Glomerular visceral epithelial cell (primary cell): ENCODE data around the gene ROMO1.
"Not testable (repeated sequence)": the region's sequence is repeated elsewhere in the genome, so short reads cannot be mapped to it uniquely, and the experiment has no call there.

Experiments
- DNase-seq: peaks from one replicate; pipeline ENCODE4 v3.0.0-alpha.2; 2016; ENCODE audit errors: extremely low spot score

ROMO1 gene

DNA sequence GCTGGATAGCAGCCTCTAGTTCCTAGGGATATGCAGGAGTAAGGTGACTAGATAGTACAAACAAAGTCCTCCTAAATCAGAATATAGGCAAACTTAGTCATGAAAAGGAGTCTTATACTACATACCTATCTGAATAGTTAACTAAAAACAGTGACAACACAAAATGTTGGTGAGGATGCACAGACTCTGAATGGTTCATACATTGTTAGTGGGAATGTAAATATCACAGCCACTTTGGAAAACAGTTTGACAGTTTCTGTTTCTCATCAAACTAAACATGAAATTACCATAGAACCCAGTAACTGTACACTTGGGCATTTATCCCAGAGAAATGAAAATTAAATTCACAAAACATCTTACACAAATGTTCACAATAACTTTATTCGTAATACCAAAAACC is 17.2 kb upstream of the ROMO1 start:
- DNase-seq = no peak

DNA sequence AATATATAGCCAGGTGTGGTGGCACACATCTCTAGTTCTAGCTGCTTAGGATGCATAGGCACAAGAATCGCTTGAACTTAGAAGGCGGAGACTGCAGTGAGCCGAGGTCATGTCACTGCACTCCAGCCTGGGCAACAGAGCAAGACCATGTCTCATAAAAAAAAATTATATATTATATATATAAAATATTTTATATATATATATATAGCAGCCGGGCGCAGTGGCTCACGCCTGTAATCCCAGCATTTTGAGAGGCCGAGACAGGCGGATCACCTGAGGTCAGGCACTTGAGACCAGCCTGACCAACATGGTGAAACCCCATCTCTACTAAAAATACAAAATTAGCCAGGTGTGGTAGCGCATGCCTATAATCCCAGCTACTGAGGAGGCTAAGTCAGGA is 13.8 kb upstream of the ROMO1 start:
- not testable (repeated sequence) for DNase-seq

DNA sequence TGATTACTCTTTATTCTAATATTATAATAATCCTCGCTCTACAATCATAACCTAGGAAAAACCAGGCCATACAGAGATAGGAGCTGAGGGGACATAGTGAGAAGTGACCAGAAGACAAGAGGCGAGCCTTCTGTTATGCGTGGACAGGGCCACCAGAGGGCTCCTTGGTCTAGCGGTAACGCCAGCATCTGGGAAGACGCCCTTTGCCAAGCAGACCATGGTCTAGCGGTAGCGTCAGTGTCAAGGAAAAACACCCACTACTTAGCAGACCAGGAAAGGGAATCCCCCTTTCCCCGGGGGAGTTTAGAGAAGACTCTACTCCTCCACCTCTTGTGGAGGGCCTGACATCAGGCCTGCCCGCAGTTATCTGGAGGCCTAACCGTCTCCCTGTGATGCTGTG is 12.3 kb upstream of the ROMO1 start:
- DNase-seq = not testable (repeated sequence)

DNA sequence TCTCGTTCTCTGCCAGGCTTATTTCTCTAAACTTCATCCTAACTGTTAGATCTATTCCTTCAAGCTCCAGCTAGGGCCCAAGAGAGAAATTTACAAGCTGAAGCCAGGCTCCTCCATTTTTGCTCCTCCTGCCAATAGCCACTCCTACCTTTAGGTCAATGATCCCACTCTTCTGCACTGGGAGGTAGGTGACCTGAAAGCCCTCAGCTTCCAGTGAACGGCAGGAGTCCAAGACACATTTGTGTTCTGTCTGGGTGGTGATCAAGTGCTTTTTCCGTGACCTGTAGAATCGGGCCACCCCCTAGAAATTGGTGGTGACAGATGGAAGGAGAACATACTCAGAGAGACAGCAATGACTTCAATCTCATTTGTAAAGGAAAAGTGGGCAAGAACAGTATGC is 8.9 kb upstream of the ROMO1 start:
- DNase-seq = no peak

DNA sequence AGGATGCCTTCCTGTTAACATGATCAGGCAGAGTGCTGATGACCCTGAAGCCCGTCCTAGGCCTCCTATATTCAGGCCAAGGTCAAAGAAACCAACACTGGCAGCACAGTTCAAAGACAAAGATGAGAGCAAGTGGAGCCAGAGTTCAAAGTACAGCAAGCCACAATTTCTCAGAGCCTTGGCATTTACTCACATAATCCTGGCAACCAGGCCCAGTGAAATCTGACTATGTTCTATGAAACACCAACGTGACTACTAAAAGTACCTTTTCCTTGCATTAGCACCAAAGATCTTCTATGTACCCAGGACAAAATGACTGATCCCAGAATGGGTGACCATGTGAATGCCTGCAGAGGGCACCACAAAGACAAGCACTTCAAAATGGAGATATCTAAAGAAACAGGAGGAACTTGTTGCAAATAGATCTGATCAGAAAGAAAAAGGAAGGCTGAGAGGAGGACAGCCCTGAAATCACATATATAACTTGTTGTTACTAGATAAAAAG is 3.9 kb upstream of the ROMO1 start:
- no peak for DNase-seq

DNA sequence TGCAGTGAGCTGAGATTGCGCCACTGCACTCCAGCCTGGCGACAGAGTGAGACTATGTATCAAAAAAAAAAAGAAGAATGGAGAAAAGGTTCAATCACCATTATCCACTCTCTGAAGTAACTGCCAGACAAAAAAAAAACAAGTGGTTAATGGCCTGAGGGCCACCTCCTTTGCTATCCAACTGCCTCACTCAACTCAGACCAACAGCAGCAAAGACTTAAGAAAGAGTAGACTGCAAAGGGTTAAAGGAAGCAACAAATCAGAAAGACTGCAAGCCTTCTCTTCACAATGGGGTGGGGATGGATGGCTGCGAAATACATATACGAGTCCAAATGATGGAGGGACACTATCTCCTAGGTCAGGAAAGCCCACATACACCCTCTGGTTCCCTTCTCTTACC is 3.2 kb upstream of the ROMO1 start:
- DNase-seq = no peak

DNA sequence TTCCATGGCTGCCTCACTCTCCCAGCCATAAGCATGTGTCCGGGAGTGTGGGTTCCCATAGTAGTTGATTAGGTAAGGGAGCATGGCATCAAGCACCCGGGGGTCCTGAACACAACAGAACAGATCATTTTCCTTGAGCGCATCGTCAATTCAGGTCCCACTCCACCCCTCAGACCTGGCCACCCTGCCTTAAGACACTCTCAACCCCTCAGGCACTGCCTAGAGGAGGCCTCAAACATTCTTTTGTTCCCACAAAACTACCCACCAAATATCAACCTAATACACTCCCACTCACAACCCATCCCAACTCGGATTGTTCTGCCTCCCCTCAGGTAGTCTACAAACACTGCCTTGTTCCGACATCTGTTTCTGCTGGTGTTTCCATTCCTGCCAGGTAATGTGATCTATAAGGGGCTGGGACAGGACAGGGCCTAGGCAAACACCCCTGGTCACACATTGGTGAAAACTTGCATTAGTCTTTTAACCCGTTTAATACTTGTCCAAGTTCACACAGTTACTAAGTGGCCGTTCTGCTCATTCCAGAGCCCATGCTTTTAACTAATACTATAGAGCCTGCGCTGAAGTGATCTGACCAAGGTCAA is 1.4 kb upstream of the ROMO1 start:
- DNase-seq = no peak

DNA sequence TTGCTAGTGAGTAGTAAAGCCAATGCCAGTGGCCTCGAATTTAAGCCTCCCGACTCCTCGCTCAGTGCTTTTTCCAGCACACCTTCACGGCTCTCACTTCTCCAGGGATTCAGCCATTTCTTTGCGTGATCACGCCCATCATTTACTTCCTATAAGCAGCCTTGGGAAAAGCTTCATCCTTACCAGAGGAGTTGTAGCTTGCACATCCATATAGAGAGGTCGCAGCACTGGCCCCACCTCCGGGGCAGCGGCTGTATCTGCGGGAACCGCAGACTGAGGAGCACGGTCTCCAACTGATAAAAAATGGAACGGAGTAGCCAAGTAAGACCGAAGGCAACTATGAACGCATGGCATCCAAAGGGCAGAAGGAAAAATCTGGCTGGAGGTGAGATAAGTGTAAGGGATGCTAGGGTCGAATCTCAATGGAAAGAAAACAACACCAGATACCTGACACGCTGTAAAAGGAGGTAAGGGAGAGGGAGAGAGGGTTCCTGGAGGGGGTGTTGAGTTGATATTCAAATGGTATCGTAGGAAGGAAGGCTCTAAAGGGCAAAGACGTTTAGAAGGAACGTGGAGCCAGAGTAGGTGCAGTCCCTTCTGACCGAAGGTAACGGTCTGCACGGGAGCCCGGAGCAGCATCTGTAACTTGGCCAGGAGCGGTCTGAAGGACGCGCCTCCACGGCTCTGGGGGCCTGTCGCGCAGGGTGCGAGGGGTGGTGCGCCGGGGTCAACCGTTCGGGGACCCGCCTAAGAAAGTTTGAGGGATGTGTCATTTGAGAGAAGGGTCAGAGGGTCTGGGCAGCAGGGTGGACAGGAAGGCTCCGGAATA is 693 bp upstream of the ROMO1 start:
- DNase-seq = peak; percentile 33

DNA sequence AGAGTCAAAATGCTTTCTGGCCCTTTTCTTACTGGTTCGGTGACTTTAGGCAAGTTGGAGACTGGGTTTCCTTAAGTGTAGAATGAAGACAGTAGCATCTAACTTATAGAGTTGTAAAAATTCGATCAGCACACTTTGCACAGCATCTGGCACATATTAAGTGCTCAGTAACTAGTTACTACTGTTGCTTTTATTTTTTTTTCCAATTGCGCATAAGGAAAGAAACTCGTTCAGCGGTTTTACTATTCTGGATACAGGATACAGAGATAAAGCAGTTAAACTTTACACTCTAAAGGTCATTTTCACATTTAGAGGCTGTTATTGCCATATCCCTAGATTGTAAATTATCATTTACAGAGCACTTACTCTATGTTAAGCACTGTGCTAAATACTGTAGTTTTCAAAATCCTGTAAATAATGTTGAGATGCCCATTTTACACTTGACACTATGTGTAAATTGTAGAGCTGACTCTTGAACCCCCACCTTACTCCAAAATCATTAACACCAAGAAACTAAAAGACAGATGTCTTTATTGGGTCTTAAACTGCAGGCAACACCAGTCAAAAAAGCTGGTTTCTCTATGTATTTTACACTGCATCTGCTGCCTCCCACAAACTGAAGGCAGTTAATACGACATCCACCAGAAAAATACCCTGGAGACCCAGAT is 886 bp downstream of the ROMO1 start:
- peak; percentile 30 for DNase-seq

DNA sequence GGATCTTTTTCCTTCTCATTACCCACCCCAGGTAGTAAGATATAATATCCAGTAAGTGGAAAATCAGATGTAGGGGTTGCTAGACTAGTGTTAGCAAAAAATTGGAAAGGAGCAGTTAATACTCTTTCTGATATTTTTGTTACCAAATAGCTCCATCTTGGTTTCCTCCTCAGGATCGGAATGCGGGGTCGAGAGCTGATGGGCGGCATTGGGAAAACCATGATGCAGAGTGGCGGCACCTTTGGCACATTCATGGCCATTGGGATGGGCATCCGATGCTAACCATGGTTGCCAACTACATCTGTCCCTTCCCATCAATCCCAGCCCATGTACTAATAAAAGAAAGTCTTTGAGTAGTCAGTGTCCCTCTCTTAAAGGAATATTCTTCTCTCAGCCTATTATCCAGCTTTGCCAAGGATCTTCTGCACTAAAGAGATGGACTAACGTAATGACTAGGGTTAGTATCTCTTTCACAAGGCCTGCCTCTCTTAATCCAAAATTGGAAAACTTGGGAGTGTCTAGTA is 1.5 kb downstream of the ROMO1 start:
- DNase-seq = peak; percentile 34

DNA sequence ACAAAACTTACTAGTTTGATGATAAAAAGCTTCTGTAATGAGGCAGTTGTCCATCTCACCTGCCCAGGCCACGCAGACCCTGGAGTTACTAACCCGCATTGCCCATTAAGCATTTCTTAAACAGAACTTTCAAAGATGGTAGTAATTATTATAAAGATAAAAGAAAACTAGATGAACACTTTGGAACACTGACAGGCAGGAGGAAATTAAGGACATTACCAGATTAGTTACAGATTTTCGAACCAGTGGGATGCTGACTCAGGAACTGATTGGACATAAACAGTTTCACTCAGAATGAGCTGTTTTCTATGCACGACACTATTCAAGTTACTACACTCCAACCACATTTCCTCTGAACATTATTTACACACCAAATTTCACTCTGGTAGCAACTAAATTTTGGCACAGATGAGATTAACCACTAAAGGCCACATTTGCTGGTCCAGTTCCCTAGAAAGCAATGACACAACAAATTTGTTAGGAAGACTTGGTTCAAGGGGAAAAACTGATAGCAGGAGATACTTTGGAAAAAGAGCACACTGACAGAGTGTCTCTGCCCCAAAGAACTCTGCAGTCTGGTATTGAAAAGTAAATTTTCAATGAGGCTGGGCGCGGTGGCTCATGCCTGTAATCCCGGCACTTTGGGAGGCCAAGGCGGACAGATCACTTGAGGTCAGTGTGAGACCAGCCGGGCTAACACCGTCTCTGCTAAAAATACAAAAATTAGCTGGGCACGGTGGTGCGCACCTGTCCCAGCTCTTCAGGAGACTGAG is 3.0 kb downstream of the ROMO1 start:
- DNase-seq = peak; percentile 28

DNA sequence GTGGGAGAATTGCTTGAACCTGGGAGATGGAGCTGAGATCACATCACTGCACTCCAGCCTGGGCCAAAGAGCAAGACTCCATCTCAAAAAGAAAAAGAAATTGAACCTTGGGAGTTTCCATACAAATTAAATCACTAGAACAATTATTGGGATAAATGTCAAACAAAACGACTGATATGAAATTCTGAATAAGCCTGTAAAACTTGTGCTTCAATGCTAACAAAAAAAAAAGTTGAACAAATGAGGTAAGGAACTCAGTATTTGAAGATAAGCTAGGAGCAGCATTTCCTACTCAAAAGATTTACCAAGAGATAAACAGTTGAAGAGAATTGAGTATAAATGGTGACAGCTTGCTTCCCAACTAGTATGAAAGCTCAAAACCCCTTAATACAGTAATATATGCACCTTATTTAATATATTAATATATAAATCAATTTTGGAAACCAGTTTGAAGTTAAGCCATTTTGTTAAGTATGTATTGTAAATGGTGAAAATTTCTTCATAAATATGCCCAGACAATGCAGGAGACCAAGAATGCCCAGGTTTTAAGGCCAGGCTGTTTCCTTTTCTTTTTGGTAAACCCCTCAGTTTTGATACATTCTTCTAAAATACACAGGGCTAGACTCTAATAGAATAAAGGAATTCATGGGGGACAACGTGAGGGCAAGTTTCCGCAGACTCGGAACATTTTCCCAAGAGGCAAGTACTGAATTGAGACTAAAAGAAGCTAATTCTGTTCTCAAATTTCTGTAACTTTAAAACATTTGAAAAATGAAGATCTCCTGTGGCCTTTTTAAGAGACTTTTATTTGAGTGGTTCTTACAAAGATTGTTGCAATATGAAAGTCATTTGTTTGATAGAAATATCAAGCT is 3.9 kb downstream of the ROMO1 start:
- DNase-seq = no peak

DNA sequence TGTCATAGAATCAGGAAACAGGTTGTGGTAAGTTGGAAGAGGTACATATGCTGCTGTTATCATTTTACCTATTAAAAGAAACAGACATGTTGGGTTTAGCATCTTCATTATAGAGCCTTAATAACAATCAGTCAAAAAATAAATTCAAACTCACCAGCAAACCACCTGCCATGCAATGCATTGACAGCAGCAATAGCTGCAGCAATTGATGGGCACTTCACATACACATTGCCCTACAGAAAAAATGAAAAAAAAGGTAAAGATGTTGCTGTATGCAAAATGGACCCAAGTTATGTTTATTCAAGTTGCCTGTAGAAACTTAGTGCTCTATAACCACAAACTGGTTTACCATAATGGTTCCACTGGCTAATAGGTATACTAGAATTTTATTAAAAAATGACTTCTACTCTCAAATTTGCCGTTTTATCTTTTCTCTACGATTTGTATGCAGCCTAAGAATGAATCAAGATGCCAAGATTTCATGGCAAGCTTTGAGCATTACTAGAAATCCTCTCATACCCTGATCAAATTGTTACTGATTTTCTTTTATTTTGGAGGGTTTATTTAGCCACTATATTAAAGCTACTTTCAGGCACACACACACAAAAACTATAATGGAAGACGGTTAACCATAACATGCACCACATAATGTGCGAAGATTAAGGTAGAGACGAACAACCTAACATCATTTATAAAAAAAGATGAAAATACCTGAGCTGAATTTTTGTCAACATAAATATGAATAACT is 5.5 kb downstream of the ROMO1 start:
- DNase-seq = no peak

DNA sequence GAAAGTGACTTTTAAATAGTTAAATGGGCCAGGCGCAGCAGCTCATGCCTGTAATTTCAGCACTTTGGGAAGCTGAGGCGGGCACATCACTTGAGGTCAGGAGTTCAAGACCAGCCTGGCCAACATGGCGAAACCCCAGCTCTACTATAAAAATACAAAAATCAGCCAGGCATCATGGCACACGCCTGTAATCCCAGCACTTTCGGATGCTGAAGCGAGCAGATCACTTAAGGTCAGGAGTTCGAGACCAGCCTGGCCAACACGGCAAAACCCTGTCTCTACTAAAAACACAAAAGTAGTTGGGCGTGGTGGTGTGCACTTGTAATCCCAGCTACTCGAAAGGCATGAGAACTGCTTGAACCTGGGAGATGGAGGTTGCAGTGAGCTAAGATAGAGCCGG is 6.7 kb downstream of the ROMO1 start:
- not testable (repeated sequence) for DNase-seq

DNA sequence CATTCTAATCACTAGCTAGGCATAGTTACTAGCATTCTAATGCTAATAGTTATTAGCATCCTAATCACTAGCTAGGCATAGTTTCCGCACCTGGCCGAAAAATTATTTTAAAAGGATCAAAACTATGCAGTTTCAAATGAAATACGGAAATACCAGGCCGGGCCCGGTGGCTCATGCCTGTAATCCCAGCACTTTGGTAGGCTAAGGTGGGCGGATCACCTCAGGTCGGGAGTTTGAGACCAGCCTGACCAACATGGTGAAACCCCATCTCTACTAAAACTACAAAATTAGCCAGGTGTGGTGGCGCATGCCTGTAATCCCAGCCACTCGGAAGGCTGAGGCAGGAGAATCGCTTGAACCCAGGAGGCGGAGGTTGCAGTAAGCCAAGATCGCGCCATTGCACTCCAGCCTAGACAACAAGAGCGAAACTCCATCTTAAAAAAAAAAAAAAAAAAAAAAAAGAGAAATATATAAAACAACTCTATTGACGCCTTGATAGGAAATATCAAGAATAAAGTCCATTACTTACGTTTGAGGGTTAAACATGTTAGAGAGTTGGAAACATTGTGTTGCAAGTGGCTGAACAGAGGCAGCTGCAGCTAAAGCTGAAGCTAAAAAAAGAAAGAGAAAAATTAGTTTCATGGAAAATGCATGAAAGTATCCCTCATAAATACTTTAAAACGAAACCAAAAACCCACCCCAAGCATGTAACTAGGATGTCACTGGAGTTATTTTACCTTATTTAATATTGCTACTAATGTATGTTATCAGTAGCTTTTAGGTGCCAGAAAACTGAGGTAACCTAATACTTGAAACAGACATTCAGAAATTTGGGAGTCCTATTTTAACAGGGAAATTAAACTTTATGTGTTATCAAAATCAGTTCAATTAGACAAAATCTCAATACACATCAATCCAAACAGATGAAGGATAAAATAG is 7.7 kb downstream of the ROMO1 start:
- not testable (repeated sequence) for DNase-seq

DNA sequence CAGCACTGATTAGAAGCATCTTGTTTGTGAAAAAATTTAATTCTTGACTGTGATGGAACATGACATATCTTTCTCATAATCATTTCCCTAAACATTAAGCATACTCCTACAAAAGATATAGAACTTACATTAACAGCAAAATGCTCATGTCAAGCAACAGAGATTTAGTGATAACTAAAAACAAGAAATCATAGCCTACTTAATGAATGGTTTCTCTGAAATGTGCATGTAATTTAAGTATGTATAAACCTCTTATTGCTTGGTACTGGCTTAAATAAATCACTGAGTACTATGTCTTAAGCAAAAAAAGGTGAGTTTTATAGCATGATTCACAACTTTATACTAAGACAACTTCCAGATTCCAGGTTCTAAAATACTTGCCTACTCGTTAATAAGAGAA is 9.3 kb downstream of the ROMO1 start:
- no peak for DNase-seq

DNA sequence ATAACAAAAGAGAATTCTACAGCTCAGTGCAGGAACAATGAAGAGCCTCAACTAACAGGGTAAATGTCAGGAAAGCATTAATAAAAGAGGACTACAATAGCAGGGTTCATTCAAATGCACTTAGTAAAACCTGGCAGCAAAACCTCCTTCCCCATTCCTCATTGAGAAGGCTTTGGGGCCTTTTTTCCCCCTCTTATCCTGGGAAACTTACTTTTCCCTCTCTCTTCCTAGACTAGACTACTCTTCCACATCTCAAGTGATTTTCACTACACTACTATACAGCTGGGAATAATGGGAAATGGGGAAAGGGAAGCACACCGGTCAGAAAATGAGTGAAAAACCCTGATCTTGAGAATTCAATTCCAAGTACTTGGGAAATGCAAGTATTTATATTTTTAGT is 10.1 kb downstream of the ROMO1 start:
- DNase-seq = no peak

DNA sequence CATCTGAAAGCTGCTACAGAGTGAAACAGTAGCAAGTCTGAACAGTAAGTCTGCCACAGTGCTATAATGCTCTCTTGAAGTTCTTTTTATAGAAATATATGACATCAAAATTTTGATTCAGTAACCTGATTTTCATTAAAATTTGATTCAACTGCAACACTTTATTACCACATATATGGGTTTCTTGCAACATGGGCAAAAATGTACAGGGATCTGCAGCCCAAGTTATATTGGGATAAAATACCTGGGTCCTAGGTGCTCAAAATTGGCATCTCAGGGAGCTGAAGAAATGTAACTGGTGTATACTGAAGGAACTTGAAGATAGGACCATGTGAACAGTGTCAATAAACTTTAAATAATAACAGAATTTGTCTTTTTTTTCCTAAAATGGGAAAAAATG is 10.8 kb downstream of the ROMO1 start:
- DNase-seq = no peak
